ENCODE results near the gene ARID4B.

ARID4B gene

DNA sequence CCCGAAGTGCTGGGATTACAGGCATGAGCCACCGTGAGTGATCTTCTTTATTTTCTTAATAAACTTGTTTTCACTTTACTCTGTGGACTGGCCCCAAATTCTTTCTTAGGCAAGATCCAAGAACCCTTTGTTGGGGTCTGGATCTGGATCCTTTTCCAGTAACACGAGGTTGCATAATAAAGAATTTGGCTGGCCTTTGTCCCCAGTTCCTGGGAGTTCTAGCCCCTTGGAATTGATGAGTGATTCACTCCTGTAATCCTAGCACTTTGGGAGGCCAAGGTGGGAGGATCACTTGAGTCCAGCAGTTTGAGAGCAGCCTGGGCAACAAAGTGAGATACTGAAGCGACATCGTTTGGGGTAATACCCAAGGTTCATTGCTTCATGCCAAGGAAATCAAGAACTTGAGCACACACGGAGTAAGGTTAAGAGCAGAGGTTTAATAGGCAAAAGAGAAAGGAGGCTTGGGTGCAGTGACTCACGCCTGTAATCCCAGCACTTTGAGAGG lies 197.2 kb downstream of the ARID4B start:
- in situ Hi-C loops (cut with MboI; ENCODE audit: low sequenced_read_pairs), result no loop called here

DNA sequence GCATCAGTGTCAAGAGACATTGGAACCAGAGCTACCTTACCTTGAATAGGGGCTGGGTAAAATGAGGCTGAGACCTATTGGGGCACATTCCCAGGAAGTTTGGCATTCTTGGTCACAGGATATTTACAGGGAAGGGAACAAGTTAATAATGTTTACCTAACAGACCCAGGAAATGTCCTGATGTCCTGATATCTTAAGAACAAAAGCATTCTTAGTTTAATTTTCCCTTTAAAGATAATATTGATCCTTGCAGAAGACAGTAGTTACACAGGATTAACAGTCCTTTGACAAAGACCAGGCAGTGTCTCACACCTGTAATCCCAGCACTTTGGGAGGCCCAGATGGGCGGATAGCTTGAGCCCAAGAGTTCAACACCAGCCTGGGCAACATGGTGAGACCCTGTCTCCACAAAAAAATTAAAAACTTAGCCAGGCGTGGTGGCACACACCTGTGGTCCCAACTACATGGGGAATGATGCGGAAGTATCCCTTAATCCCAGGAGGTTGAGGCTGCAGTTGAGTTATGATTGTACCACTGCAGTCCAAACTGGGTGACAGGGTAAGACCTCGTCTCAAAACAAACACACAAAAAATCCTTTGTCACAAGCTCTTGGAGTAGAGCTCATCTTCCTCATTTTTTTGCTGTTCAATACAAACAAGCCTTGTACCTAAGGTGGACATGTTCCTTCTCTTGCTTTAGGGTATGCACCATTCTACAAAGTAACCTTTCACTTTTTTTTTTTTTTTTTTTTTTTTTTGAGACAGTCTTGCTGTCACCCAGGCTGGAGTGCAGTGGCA lies 198.0 kb downstream of the ARID4B start:
- in situ Hi-C loops (cut with MboI; ENCODE audit: low sequenced_read_pairs), result no loop called here

GRCh38 chr1:235128456-235129328 lies 199.3 kb downstream of the ARID4B start, which contains the start of gene TOMM20:
Gene TOMM20 (minus strand): TSS chr1:235128837. CDS start chr1:235128715, 122 bp downstream.
- in situ Hi-C loops (cut with MboI; ENCODE audit: low sequenced_read_pairs), result no loop called here

- in situ Hi-C loops (cut with MboI; ENCODE audit: low sequenced_read_pairs), result no loop called here
Observed at GRCh38 chr1:235127732-235128455, 200.1 kb downstream of the ARID4B start.

GRCh38 chr1:235127203-235127602 lies 200.8 kb downstream of the ARID4B start:
- in situ Hi-C loops (cut with MboI; ENCODE audit: low sequenced_read_pairs), result no loop called here

DNA sequence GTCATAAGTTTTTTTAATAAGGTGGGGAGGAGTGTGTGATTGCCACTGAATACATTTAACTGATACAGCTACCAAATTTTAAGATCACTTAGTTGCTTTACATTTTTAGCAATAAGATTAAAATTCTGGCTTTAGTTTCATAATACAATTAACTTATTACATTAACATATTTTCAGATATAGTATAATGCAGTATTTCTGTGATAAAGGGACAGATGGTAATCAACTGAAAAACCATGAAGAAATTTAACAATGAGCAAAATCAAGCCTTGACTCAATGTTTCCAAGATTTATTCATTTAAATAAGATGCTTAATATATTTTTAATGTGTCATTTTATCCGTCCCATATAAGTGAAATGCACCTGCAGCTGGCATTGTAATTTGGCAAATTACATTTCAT lies 203.3 kb downstream of the ARID4B start:
- in situ Hi-C loops (cut with MboI; ENCODE audit: low sequenced_read_pairs), result no loop called here

DNA sequence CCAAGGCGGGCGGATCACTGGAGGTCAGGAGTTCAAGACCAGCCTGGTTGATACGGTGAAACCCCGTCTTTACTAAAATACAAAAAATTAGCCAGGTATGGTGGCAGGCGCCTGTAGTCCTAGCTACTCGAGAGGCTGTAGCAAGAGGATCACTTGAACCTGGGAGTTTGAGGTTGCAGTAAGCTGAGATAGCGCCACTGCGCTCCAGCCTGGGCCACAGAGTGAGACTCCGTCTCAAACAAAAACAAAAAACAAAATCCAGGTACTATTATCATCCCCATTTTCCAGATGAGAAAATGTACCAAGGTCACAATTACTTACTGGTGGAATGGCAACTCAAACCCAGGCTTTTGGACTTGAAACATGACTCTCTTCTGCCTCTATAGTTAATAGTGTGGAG lies 203.9 kb downstream of the ARID4B start:
- in situ Hi-C loops (cut with MboI; ENCODE audit: low sequenced_read_pairs), result no loop called here

- in situ Hi-C loops (cut with MboI; ENCODE audit: low sequenced_read_pairs), result no loop called here
Observed at GRCh38 chr1:235122348-235122747, 205.6 kb downstream of the ARID4B start.
